Retinal pigment epithelial cell (primary cell): ENCODE measurements around the gene TENM4.

ENCODE experiments used
- DNase-seq: peaks from one replicate; pipeline ENCODE4 v3.0.0-alpha.2; 2010; ENCODE audit warnings: low read depth
- H3K4me3 ChIP-seq: 2 replicates; pipeline ENCODE4 v1.5.1; 2011; ENCODE audit warnings: mild to moderate bottlenecking, low read length, control low read depth, moderate library complexity
- TF ChIP-seq, protein P1 (sequence below): conservative IDR thresholded peaks from 2 replicates; pipeline ENCODE4 v1.5.1; 2011; ENCODE audit warnings: low read depth, low read length, control low read depth, inconsistent platforms

The TENM4 gene

DNA sequence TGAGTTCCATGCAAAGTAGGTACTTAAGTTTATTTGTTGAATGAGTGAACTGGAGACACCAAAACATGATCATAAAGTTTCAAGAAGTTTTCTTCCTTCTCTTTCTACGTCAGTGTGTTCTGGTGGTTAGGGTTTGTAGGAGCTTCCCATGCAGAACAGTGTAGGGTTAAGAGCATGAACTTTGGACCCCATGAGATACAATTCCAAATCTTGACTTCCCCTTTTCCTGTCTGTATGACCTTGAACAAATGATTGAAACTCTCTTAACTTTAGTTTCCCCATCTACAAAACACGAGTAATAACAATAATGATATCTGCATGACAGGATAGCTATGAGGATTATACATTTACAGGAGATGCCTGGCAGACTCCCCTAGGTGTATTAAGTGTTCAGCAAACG is 41.0 kb upstream of the TENM4 start:
- DNase-seq, result no peak
- no peak overlapping the region for H3K4me3 ChIP-seq
- TF ChIP-seq, protein P1, sequence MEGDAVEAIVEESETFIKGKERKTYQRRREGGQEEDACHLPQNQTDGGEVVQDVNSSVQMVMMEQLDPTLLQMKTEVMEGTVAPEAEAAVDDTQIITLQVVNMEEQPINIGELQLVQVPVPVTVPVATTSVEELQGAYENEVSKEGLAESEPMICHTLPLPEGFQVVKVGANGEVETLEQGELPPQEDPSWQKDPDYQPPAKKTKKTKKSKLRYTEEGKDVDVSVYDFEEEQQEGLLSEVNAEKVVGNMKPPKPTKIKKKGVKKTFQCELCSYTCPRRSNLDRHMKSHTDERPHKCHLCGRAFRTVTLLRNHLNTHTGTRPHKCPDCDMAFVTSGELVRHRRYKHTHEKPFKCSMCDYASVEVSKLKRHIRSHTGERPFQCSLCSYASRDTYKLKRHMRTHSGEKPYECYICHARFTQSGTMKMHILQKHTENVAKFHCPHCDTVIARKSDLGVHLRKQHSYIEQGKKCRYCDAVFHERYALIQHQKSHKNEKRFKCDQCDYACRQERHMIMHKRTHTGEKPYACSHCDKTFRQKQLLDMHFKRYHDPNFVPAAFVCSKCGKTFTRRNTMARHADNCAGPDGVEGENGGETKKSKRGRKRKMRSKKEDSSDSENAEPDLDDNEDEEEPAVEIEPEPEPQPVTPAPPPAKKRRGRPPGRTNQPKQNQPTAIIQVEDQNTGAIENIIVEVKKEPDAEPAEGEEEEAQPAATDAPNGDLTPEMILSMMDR, result no peak

DNA sequence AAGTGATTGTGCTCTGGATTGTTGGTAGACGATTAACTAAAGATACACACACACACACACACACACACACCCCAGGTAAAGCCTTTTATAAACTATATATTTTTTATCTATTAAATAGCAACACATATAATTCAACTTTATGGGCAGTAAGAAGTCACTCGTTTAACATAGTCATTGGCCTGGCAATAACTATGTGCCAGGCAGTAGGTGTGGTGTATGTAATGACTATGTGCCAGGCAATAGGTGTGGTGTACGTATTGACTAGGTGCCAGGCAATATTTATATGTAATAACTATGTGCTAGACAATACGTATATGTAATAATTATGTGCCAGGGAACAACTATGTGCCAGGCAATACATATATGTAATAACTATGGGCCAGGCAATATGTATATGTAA is 40.0 kb upstream of the TENM4 start:
- TF ChIP-seq, protein P1, result no peak
- no peak overlapping the region for H3K4me3 ChIP-seq
- no peak for DNase-seq

DNA sequence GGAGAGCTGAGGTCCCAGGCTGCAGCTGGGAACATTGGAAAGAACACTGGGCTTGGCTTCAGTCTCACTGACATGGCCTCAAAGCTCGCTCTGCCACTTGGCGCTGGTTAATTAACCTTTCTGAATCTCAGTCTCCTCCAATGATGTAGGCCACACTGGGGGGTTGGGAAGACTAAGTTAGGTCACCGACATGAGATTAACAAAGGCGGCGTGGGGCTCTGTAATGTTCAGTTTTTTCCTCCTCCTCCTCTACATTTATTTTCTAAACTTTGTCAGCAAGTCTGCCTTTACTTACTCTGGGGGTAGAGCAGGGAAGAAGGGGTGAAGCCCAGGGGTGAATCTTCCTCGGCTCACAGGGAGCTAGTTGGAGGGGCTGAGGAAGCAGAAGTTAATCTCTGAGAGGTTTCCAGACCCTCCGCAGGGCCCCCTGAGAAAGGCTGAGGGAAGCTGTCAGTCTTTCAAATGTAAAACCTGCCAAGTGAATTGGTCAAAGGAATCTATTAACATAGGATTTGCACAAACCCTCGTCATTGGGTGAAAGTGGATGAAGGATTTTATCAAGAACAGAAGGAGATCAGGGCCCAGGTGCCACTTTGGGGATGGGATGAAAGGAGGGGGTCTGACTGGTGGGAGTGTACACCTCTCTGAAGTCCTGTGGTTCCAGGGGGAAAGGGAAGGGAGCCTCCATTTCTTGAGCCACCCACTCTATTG is 32.1 kb upstream of the TENM4 start:
- DNase-seq, result no peak
- TF ChIP-seq, protein P1, result no peak
- H3K4me3 ChIP-seq, result no peak overlapping the region

DNA sequence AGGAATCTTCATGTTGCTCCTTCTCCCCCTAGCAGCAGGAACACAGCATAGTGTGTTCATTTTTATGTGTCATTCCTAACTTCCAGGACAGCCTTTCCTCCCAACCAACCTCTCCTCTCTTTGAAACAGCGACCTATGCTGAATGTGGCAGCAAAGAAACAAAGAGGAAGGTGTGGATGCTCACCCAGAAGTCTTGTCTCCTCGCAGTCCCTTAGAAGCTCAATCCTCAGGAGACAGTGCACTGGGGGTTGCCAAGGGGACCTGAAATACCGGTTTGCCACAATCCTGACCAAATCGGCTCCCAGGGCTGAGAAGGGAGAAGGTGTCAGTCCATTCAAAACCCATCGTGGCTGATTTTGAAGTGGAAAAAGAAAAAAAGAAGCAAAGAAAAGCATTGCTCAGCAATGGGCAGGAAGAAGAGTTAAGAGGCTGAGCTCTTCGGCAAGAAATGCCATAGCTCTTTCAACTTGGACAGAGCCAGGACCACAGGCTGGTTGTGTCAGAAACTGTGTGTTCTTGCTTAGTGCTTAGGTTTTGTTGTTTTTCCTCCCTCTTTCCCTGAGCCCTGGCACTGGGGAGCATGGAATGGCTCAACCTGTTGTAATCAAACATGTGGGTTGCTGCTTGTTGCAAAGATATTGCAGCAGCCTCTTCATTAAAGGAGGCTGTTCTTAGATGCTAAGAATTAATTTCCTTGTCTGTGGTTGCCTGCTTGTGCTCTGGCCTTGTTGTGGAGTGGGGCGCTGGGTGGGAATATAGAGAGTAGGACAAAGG is 30.4 kb upstream of the TENM4 start:
- no peak overlapping the region for H3K4me3 ChIP-seq
- DNase-seq, result no peak
- TF ChIP-seq, protein P1, result no peak

DNA sequence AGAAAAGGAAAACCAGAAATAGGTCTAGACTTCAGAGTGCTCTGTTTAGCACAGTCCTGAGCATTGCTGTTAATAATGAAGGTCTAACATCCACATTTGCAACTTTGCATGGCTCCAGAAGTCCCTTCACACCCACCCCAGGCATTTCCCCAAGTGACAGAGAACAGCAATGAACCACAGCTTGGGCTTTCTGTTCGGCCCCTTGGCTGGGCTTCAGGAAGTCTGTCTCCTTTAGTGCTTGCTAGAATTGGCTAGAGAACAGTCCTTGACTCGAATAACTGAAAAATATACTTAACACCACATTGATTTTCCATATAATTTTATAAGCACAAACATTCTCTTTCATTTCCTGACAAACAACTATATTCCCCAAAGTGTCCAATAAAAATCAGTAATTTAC is 29.3 kb upstream of the TENM4 start:
- TF ChIP-seq, protein P1, result no peak
- no peak overlapping the region for H3K4me3 ChIP-seq
- no peak for DNase-seq

DNA sequence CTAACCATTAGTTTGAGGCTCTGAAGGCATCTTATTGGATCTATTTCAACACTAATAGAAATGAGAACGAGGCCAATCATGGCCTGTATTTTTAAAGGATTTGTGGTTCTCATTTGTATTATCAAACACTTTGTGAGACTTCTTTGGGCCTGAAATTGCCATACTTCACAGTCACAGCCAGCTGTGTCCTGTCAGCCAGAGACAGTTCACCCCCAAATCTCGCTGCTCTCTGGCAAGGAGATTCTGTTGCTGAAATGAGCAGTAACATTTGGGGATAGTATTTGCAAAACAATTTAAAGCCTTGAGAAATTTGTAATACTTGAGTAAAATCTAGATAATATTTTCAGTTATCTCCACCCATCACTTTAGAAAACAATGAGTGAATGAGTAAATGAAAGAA is 26.9 kb upstream of the TENM4 start:
- TF ChIP-seq, protein P1, result no peak
- no peak for DNase-seq
- H3K4me3 ChIP-seq, result no peak overlapping the region

DNA sequence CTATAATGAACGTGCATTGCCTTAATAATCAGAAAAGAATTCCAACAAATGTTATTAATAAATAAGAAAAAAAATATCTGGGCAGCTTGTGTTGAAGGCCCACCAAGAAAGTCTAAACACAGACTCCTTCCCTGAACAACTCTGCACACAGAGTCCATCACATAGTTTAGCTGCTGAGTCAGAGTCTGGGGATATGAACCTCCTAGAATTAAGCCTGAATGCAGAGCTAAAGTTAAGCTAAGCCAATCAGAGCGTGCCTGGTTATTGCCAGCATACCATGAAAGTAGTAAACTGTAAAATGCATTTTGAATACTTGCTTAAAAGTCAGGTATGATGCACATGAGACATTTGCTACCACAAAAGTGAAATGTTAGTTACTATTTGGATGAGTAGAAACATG is 25.6 kb upstream of the TENM4 start:
- TF ChIP-seq, protein P1, result no peak
- H3K4me3 ChIP-seq, result no peak overlapping the region
- peak; percentile 82 for DNase-seq
